Endometrial microvascular endothelial cells (primary cell): ENCODE measurements around the gene GOLGA6L7. TPM values are rescaled to one million over a fixed set of nuclear protein-coding genes. Genes with fewer than 3 reads are reported as not detected.
"Not testable (repeated sequence)": the region's sequence is repeated elsewhere in the genome, so short reads cannot be mapped to it uniquely, and the experiment has no call there.

Source experiments
- in situ Hi-C: cut with HindIII; loops from 2 replicates; pipeline ENCODE4 v1.10.0; 2017; ENCODE audit warnings: low sequenced_read_pairs, low pct_unique_long_range_greater_than_20kb; ENCODE audit errors: inconsistent ontology term
- total RNA-seq: library from RNA; depleted of rRNA; stranded (reverse); fragments of >200 nt; gene quantifications from one replicate; pipeline ENCODE4 v1.2.3, GENCODE V29; 2015; ENCODE audit errors: inconsistent ontology term

GOLGA6L7 gene
- total RNA-seq, 1 donor from 2014 or later: not detected

DNA sequence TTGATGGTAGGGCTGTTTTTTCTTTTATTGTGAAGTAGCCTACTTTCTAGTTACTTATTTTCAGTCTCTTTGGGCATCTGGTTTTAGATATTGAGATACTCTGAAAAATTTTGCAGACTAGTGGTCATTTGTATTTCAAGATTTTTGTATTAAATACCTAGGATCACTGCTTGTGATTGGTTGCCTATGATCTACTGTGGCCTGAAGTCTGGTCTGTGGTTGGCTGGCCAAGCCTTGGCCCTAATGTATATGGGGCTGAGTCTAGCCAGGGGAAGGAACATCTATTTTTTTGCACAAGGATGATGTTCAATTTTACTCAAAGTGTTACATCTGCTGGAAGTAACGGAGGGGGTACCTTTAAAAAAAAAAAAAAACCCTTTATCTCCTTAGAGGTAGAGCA is 38.0 kb downstream of the GOLGA6L7 start:
- in situ Hi-C loops: not testable (repeated sequence)

DNA sequence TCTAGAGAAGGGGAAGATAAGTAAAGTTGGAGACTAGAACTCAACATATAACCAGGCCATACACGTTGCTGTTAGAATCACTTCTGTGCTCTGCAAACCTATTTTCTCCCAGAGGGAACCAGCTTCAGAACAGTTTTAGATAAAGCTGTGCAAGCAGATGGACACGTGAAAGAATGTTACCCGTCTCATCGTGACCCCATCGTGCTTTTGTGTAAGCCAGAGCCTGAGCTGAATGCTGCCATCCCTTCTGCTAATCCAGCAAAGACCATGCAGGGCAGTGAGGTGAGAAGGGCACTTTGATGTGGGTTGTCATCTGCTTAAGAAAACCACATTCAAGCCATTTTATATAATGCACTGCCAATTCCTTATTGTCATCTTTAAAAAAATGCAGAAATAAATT is 40.3 kb downstream of the GOLGA6L7 start:
- in situ Hi-C loops: not testable (repeated sequence)

DNA sequence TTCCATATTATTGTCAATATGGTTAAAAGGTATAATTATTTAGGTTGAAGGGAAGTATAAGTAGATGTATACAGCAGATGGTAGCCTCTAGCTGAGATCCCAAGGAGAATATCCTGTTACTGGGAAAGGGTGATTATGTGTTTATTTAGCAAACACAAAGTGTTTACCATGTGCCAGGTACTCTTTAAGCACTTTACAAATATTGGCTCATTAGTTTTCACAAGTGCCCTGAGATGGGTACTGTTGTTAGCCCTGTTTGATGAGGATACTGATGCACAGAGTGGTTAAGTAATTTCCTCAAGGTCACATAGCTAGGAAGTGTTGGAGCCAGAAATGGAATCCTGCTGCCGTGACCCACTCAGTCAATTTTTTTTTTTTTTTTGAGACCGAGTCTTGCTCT is 48.1 kb downstream of the GOLGA6L7 start:
- in situ Hi-C loops: not testable (repeated sequence)

DNA sequence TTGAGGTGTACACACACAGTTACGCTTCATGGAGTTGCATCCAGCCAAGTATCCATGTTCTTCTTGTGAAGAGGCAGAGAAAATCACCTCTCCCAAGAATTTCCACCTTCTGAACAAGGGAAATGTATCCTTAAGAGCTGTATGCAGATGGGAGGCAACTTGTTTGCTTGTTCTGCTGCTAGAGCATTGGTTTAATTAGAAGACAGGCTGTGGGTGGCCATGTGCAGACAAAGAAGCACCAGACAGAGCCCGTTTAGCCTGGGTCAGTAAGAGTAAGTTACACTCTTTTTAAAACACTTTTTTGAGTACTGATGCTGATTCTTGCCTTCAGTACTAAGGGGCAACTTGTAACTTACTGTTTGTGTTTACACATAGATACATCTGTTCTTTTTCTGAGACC is 50.2 kb downstream of the GOLGA6L7 start:
- in situ Hi-C loops: not testable (repeated sequence)

DNA sequence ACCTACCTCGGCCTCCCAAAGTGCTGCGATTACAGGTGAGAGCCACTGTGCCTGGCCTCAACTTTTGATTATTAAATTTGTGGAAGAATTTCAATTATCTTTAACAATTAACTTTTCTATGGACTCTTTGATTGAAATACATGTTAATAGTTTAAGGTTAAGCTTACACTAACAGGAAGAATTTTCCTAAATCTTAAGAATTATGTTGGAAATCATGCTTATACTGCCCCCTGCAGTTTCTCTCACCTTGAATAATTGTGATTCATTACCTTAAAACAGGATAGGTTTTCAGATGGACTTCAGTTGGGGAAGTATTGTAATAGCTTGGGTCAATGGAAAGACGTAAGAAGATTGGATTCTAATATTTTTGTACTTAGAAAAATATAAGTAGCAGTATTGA is 54.2 kb downstream of the GOLGA6L7 start:
- in situ Hi-C loops: not testable (repeated sequence)

Other genes with a start within 250 kb of the GOLGA6L7 start
- gene GOLGA8M, start 136.2 kb downstream of the GOLGA6L7 start, total RNA-seq: 0.09 TPM
- gene APBA2, start 37.3 kb upstream of the GOLGA6L7 start, total RNA-seq: 18.6 TPM